SH-SY5Y (cell line): ENCODE results near the gene CLK2.

ENCODE experiments used
- GATA2 ChIP-seq: IDR thresholded peaks from 2 replicates; pipeline ENCODE4 v1.6.1; 2011; ENCODE audit warnings: mild to moderate bottlenecking, low read depth, low read length
- GATA3 ChIP-seq: IDR thresholded peaks from 2 replicates; pipeline ENCODE4 v1.6.1; 2011; ENCODE audit warnings: low read depth, mild to moderate bottlenecking, low read length, moderate library complexity

The CLK2 gene

GRCh38 chr1:155285631-155286044 lies 12.3 kb upstream of the CLK2 start:
- TF ChIP-seq GATA2 (no peak), GATA3 (no peak)

GRCh38 chr1:155285063-155285462 lies 11.8 kb upstream of the CLK2 start:
- TF ChIP-seq GATA3 (no peak), GATA2 (no peak)

- TF ChIP-seq GATA3 (no peak), GATA2 (no peak)
Measured at GRCh38 chr1:155284476-155284875, 11.2 kb upstream of the CLK2 start.

- no peak for TF ChIP-seq GATA2
- no peak for TF ChIP-seq GATA3
Measured at GRCh38 chr1:155282488-155283091, 9.3 kb upstream of the CLK2 start.

- TF ChIP-seq GATA3 (no peak), GATA2 (no peak)
Measured at GRCh38 chr1:155279268-155279667, 6.0 kb upstream of the CLK2 start.

- TF ChIP-seq GATA3 (no peak), GATA2 (no peak)
Measured at GRCh38 chr1:155278689-155279160, 5.4 kb upstream of the CLK2 start.

GRCh38 chr1:155277902-155278688 lies 4.8 kb upstream of the CLK2 start:
- no peak for TF ChIP-seq GATA2
- TF ChIP-seq GATA3: no peak

GRCh38 chr1:155277070-155277901 lies 4.0 kb upstream of the CLK2 start, which contains the start of gene HCN3:
Gene HCN3, plus strand, starts transcription at chr1:155277463. Its CDS starts 128 bp downstream, at chr1:155277591.
- TF ChIP-seq GATA2 (no peak), GATA3 (no peak)

GRCh38 chr1:155272466-155273342 lies 600 bp downstream of the CLK2 start:
- no peak for TF ChIP-seq GATA2
- TF ChIP-seq GATA3: no peak

GRCh38 chr1:155269381-155269780 lies 3.9 kb downstream of the CLK2 start:
- TF ChIP-seq GATA2: no peak
- TF ChIP-seq GATA3: no peak

GRCh38 chr1:155268630-155269029 lies 4.7 kb downstream of the CLK2 start:
- TF ChIP-seq GATA3: no peak
- TF ChIP-seq GATA2: no peak

- TF ChIP-seq GATA3: no peak
- no peak for TF ChIP-seq GATA2
Measured at GRCh38 chr1:155267373-155267772, 5.9 kb downstream of the CLK2 start.

- no peak for TF ChIP-seq GATA2
- no peak for TF ChIP-seq GATA3
Measured at GRCh38 chr1:155266553-155266952, 6.8 kb downstream of the CLK2 start.

- no peak for TF ChIP-seq GATA2
- no peak for TF ChIP-seq GATA3
Measured at GRCh38 chr1:155263067-155263466, 10.2 kb downstream of the CLK2 start.
